HT-29 (cell line): ENCODE measurements around the gene ZMYND8. TPM values are rescaled to one million over a fixed set of nuclear protein-coding genes. Genes with fewer than 3 reads are reported as not detected.
"Not testable (repeated sequence)": the region's sequence is repeated elsewhere in the genome, so short reads cannot be mapped to it uniquely, and the experiment has no call there.

Experiments
- DNase-seq: peaks from one replicate; pipeline ENCODE4 v3.0.0-alpha.2; 2015; ENCODE audit warnings: low spot score
- total RNA-seq: library from RNA; depleted of rRNA; stranded (reverse); fragments of >200 nt; shearing (Covaris generic); gene quantifications from 2 replicates; pipeline ENCODE4 v1.2.3, GENCODE V29; 2014

ZMYND8 gene
- total RNA-seq, 1 experiment from 2014 or later, result 30.9 TPM

- DNase-seq, result no peak
Observed at GRCh38 chr20:47265984-47266383, 90.5 kb downstream of the ZMYND8 start.

GRCh38 chr20:47265214-47265613 is 91.3 kb downstream of the ZMYND8 start:
- DNase-seq, result no peak

DNA sequence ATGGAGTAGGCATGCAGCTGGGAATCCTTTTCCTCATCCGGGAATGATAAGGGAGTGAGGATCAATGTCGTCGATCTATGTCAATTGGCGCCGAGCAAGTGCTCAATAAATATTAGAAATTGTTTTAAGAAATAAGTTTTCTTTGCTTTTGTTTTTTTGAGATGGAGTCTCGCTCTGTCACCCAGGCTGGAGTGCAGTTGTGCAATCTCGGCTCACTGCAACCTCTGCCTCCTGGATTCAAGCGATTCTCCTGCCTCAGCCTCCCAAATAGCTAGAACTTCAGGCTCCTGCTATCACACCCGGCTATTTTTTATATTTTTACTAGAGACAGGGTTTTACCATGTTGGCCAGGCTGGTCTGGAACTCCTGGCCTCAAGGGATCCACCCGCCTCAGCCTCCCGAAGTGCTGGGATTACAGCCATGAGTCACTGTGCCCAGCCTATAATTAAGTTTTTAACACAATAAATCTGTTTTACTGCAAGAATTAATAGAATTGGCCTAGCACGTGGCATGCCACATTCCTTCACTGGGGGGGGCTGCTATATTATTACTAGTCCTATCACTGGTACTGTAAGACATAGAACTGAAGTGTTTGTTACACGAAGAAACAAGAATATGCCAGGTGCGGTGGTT is 92.2 kb downstream of the ZMYND8 start:
- not testable (repeated sequence) for DNase-seq

GRCh38 chr20:47263465-47264084 is 92.9 kb downstream of the ZMYND8 start:
- no peak for DNase-seq

- DNase-seq, result no peak
Observed at GRCh38 chr20:47263080-47263464, 93.4 kb downstream of the ZMYND8 start.

DNA sequence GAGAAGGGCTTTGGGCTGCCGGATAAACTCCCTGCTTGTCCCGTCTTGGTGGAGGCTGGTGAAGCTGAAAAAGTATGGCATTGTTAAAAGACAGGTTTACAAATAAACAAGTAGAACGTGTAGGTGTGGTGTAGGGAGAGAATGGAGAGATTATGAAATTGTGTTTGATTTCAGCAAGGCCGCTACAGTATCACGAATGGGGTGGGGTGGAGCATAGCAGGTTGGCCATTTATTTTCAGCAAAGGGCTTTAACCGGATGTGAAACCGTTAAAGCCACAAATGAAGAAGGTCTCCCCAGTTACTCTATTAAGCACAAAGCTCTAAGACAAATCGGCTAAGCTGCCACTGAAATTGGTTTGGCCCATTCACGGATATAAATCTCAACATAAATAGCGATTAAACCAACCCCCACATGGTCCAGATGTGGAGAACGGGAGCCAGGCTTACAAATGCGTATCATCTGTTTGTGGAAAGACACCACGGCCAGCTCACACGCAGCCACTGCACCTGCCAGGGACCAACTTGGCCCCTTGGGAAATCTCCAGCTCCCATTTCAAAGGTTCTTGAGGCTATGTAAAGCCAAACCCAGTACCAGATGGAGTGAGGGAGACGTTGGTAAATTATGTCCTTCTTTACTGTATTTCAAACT is 94.0 kb downstream of the ZMYND8 start:
- no peak for DNase-seq

- no peak for DNase-seq
Observed at GRCh38 chr20:47262008-47262364, 94.5 kb downstream of the ZMYND8 start.

DNA sequence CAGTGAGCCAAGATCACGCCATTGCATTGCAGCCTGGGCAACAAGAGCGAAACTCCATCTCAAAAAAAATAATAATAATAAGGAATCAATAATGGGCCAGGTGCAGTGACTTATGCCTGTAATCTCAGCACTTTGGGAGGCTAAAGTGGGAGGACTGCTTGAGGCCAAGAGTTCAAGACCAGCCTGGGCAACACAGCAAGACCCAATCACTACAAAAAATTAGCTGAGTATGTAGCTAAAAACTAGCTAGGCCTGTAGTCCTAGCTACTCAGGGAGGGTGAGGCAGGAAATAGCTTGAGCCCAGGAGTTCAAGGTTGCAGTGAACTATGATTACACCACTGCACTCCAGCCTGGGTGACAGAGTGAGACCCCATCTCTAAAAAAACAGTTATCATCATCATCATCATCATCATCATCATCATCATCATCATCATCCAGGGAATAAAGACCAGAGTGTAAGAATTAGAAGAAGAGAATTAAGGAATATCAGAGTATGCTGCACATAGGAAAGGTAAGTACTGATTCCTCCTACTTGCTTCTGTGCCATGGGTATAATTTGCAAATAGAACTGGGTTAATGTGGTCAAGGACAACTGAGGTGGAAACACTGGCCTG is 95.2 kb downstream of the ZMYND8 start:
- DNase-seq, result not testable (repeated sequence)

- not testable (repeated sequence) for DNase-seq
Observed at GRCh38 chr20:47260540-47261126, 95.9 kb downstream of the ZMYND8 start.

- DNase-seq, result no peak
Observed at GRCh38 chr20:47258745-47259695, 97.5 kb downstream of the ZMYND8 start.

DNA sequence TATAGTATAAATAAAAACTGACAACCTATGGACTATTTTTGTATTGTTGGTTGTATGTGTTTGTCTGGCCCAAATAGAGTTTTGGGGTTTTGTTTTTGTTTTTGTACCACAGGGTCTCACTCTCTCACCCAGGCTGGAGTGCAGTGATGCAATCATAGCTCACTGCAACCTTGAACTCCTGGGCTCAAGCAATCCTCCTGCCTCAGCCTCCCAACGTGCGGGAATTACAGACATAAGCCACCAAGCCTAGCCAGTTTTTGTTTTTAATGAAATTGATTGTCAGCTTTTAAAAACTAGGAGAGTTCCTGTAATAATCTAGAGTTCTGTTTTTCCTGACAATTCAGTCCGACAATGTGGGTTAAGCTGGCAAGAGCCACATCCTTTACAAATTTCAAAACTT is 98.7 kb downstream of the ZMYND8 start:
- DNase-seq, result no peak

DNA sequence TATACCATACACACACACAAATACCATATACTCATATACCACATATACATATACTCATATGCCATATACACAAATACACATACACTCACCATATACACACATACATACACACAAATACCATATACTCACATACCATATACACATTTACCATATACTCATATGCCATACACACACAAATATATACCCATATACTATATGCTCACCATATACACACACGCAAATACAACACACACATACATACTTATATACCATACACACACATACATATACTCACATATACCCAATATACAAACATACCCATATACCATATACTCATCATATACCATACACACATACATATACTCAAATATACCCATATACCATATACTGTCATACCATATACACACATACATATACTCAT is 99.2 kb downstream of the ZMYND8 start:
- DNase-seq, result no peak

DNA sequence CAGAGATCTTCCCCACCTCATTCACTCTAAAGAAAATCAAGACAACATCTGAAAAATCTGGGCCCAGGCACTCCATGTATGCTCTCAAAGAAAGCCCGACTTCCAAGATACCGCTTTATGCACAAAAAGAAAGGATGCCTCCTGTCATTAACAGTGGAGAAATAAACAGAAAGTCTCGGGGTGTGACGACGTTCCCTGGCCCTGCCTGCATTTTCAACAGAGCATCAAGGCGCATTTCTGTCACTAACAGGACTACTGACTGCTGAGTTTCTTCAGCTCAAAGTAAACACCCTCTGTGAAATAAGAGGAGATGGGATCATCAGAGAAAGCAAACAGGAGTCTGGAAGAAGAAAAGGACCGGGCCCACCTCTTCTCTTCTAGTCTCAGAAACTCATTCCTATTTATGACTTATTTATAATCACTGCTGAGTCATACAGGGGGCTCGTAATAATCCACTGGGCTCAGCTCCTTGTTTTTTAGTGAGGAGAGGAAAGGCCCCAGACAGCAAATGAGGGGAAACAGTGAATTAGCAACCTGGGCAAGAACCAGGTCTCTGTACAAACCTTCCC is 99.7 kb downstream of the ZMYND8 start:
- DNase-seq, result no peak

DNA sequence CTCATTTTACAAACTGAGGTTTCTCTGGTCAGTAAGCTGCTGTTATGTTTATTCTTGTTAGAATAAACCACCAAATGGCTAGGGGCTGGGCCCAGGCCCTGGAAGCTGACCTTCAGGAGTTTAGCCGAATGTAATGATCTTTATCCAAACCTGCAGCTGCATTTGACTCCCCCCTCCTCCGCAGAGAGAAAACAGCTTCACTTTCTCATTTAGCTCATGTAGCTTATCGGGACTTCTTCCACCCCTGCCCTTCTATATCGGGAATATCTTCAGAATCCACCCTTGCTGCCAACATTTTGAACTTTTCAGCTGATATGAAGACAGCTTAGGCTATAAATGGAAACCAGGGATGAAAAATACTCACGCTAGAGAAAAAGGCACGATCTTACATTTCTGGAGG is 102.6 kb downstream of the ZMYND8 start:
- DNase-seq, result no peak

DNA sequence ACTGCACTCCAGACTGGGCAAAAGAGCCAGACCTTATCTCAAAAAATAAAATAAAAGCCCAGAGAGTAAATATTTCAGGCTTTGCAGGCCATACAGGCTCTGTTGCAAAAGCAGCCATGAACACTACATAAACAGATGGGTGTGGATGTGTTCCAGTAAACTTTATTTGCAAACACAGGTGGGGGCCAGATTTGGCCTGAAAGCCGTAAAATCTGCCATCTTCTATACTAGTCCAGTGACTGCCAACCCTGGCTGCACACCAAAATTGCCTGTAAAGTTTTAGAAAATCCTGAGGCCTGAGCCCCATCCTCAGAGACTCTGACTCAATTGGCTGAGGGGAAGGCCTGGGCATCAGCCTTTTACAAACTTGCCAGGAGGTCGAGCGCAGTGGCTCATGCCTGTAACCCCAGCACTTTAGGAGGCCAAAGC is 103.6 kb downstream of the ZMYND8 start:
- DNase-seq, result no peak

DNA sequence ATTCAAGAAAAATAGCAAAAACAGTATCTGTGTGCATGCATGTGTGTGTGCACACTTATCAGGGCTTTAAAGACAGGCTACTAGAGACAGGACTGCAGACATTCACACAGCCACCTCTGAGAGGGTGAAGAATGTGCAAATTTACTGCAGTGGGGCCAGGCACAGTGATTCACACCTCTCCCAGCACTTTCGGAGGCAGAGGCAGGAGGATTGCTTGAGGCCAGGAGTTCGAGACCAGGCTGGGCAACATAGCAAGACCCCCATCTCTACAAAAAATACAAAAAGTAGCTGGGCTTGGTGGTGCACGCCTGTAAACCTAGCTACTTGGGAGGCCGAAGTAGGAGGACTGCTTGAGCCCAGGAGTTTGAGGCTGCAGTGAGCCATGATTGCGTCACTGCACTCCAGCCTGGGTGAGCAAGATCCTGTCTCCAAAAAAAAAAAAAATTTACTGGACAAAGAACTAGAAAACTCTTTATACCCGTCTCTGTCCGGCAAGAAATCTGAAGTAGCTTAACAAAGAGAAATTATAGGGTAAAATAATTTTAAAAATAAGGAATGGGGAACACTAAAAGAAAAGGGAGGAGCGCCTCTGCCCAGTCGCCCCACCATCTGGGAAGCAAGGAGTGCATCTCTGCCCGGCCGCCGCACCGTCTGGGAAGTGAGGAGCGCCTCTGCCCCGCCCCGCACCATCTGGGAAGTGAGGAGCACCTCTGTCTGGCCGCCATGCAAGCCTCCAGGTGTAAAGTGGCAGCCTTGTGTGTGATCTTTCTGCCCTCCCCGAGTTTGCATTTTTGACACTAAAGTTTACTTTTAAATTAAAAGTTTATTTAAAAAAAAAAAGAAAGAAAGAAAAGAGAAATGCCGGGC is 105.1 kb downstream of the ZMYND8 start:
- no peak for DNase-seq

GRCh38 chr20:47250360-47250759 is 106.1 kb downstream of the ZMYND8 start:
- no peak for DNase-seq

- DNase-seq, result no peak
Observed at GRCh38 chr20:47249913-47250312, 106.6 kb downstream of the ZMYND8 start.

- no peak for DNase-seq
Observed at GRCh38 chr20:47248448-47248966, 108.0 kb downstream of the ZMYND8 start.

GRCh38 chr20:47247972-47248371 is 108.5 kb downstream of the ZMYND8 start:
- DNase-seq, result no peak
